ENCODE data around the gene KXD1.

Gene KXD1

GRCh38 chr19:18618236-18618635 lies 60.6 kb downstream of the KXD1 start:
- no peak for DNase-seq

Data from NCI-H1417 treated with DMSO at 0.1 percent for 48 hours (cell line).